Brain microvascular endothelial cell (primary cell): ENCODE results near the gene RETREG3.
A peak's percentile ranks its signal among the peaks of the same experiment; 100 is the strongest.

ENCODE experiments used
- DNase-seq: peaks from one replicate; pipeline ENCODE4 v3.0.0-alpha.2; 2020
- H3K27ac ChIP-seq: fragments of 250-450 bp; sonication (Bioruptor Pico); 2 replicates; pipeline ENCODE4 v1.5.1; 2020; ENCODE audit warnings: mild to moderate bottlenecking, moderate library complexity
- H3K27me3 ChIP-seq: fragments of 250-450 bp; sonication (Bioruptor Pico); replicated peaks from 2 replicates; pipeline ENCODE4 v1.5.1; 2020; ENCODE audit warnings: mild to moderate bottlenecking
- H3K36me3 ChIP-seq: fragments of 250-450 bp; sonication (Bioruptor Pico); replicated peaks from 2 replicates; pipeline ENCODE4 v1.5.1; 2020; ENCODE audit warnings: mild to moderate bottlenecking
- H3K4me3 ChIP-seq: 2 replicates; pipeline ENCODE4 v1.5.1; 2011; ENCODE audit warnings: low read depth, mild to moderate bottlenecking, control low read depth, low read length, moderate library complexity
- CTCF ChIP-seq: IDR thresholded peaks from 2 replicates; pipeline ENCODE4 v1.5.1; 2011; ENCODE audit warnings: low read depth, mild to moderate bottlenecking, moderate library complexity, low read length, control low read depth, inconsistent platforms; ENCODE audit errors: missing control alignments
- in situ Hi-C: cut with HindIII; loops from 2 replicates; pipeline ENCODE4 v1.10.0; 2017; ENCODE audit warnings: low sequenced_read_pairs, low pct_ligation_motif_present

RETREG3 gene

GRCh38 chr17:42609182-42609813 is at the start of gene RETREG3, which contains the start of gene TUBG1:
RETREG3 (minus strand) TSS chr17:42609374; CDS start chr17:42609324, 50 bp downstream.
TUBG1 (plus strand) TSS chr17:42609683; CDS start chr17:42609738, 55 bp downstream.
- in situ Hi-C loops: loop anchor here (10.0 kb wide), 1 partner anchor 56 kb away; no protein-coding TSS in a partner anchor
- Histone ChIP-seq H3K36me3 (peaks cover 21% of the 10 kb centered on the region), H3K4me3 (peak within 1 kb of the TSS; percentile 98), H3K27me3 (no peaks in the 10 kb centered on the region), H3K27ac (peak within 1 kb of the TSS; percentile 83)
- peak; percentile 68 for TF ChIP-seq CTCF
- peak; percentile 99 for DNase-seq

GRCh38 chr17:42657824-42658588 is 48.8 kb upstream of the RETREG3 start:
- no peak overlapping the region for H3K27ac ChIP-seq
- no peaks in the 10 kb centered on the region for H3K27me3 ChIP-seq
- TF ChIP-seq CTCF: no peak
- H3K4me3 ChIP-seq: no peak overlapping the region
- in situ Hi-C loops: no loop called here
- H3K36me3 ChIP-seq: peaks cover 4% of the 10 kb centered on the region
- DNase-seq: no peak

- no peak for TF ChIP-seq CTCF
- Histone ChIP-seq H3K36me3 (no peaks in the 10 kb centered on the region), H3K4me3 (no peak overlapping the region), H3K27me3 (no peaks in the 10 kb centered on the region), H3K27ac (no peak overlapping the region)
- in situ Hi-C loops: no loop called here
- DNase-seq: no peak
Measured at GRCh38 chr17:42655528-42655927, 46.4 kb upstream of the RETREG3 start.

GRCh38 chr17:42653179-42654124 is 44.3 kb upstream of the RETREG3 start:
- no peaks in the 10 kb centered on the region for H3K36me3 ChIP-seq
- H3K27ac ChIP-seq: no peak overlapping the region
- TF ChIP-seq CTCF: no peak
- no peaks in the 10 kb centered on the region for H3K27me3 ChIP-seq
- peak; percentile 50 for DNase-seq
- in situ Hi-C loops: no loop called here
- H3K4me3 ChIP-seq: peak overlapping the region; percentile 46

- Histone ChIP-seq H3K4me3 (no peak overlapping the region), H3K27me3 (no peaks in the 10 kb centered on the region), H3K36me3 (no peaks in the 10 kb centered on the region), H3K27ac (no peak overlapping the region)
- no peak for TF ChIP-seq CTCF
- in situ Hi-C loops: no loop called here
- DNase-seq: no peak
Measured at GRCh38 chr17:42651392-42651791, 42.2 kb upstream of the RETREG3 start.
